ENCODE results near the gene AQP7.

DNA sequence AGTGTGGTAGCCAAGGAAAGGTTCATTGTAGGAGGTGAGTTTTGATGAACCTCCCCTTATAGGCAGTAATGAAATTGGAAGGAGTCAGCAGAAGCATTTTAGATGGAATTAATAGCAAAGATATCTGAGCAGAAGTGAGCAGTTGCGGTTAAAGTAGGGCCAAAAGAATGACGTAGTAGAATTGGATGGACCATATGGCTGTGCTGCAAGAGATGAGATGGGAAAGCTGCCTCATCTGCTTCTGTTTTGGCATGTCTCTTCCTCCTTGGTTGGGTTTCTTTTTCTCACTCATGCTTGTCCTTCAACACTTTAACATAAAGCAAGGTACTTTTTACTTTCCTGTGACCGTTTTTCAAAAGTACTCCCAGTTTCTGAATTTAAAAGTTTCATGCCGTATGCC is 55.8 kb downstream of the AQP7 start:
- TF ChIP-seq, protein P1, sequence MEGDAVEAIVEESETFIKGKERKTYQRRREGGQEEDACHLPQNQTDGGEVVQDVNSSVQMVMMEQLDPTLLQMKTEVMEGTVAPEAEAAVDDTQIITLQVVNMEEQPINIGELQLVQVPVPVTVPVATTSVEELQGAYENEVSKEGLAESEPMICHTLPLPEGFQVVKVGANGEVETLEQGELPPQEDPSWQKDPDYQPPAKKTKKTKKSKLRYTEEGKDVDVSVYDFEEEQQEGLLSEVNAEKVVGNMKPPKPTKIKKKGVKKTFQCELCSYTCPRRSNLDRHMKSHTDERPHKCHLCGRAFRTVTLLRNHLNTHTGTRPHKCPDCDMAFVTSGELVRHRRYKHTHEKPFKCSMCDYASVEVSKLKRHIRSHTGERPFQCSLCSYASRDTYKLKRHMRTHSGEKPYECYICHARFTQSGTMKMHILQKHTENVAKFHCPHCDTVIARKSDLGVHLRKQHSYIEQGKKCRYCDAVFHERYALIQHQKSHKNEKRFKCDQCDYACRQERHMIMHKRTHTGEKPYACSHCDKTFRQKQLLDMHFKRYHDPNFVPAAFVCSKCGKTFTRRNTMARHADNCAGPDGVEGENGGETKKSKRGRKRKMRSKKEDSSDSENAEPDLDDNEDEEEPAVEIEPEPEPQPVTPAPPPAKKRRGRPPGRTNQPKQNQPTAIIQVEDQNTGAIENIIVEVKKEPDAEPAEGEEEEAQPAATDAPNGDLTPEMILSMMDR (IDR thresholded peaks at IDR 0.05; ENCODE audit: poor library complexity, severe bottlenecking) = no peak
- TF ChIP-seq EZH2 (IDR thresholded peaks at IDR 0.05; ENCODE audit: borderline replicate concordance, insufficient read depth, low read length, poor library complexity, severe bottlenecking) = no peak
- TF ChIP-seq EP300 (conservative IDR thresholded peaks at IDR 0.05; ENCODE audit: poor library complexity, severe bottlenecking) = no peak
- TF ChIP-seq POLR2AphosphoS5 (IDR thresholded peaks at IDR 0.05) = no peak
- no peak for TF ChIP-seq RAD21 (conservative IDR thresholded peaks at IDR 0.05)
- TF ChIP-seq REST (IDR thresholded peaks at IDR 0.05; ENCODE audit: borderline replicate concordance) = no peak
- no peak for TF ChIP-seq TAF1 (IDR thresholded peaks at IDR 0.05; ENCODE audit: low read depth)

Data from neural cell (in vitro differentiated cells).